Measurements from ENCODE around the gene NID1. TPM values are rescaled to one million over a fixed set of nuclear protein-coding genes. Genes with fewer than 3 reads are reported as not detected.
"Not testable (repeated sequence)": the region's sequence is repeated elsewhere in the genome, so short reads cannot be mapped to it uniquely, and the experiment has no call there.

The NID1 gene
- polyA plus RNA-seq, 1 donor from 2014 or later, result 0.04 TPM

DNA sequence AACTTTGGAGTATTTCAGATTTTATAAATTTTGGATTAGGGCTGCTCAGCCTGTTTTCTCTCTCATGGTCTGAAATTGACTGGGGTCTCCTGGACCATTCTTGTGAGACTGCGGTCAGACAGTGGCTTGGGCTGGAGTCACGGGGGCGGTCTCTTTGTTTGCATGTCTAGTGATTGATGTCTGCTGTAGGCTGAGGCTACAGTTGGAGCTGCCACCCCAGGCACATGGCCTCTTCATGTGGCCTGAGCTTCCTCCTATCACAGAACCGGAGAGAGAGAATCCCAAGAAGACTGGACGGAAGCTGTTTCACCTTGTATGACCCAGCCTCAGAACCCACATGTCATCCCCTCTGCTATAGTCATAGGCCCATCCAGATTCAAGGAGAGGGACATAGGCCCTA is 96.1 kb downstream of the NID1 start:
- H3K9me3 ChIP-seq (ENCODE audit: low read length), result no peaks in the 10 kb centered on the region
- no peaks in the 10 kb centered on the region for H3K27me3 ChIP-seq (ENCODE audit: insufficient read depth, low read depth, low read length)
- no peaks in the 10 kb centered on the region for H3F3A ChIP-seq (ENCODE audit: insufficient read depth, low read length, poor library complexity, severe bottlenecking)
- no peaks in the 10 kb centered on the region for H3K79me2 ChIP-seq (replicated peaks; ENCODE audit: insufficient read depth, low read length)
- no peak overlapping the region for H2AFZ ChIP-seq (ENCODE audit: low read depth, low read length)
- H3K9ac ChIP-seq (ENCODE audit: low read length), result no peak overlapping the region
- no peak overlapping the region for H3K4me3 ChIP-seq (ENCODE audit: low read length)
- no peaks in the 10 kb centered on the region for H3K36me3 ChIP-seq (ENCODE audit: insufficient read depth, low read length)
- TF ChIP-seq POLR2AphosphoS5 (IDR thresholded peaks at IDR 0.05) (no peak), MXI1 (conservative IDR thresholded peaks at IDR 0.05; ENCODE audit: poor library complexity, severe bottlenecking) (no peak)
- TF ChIP-seq, protein P1, sequence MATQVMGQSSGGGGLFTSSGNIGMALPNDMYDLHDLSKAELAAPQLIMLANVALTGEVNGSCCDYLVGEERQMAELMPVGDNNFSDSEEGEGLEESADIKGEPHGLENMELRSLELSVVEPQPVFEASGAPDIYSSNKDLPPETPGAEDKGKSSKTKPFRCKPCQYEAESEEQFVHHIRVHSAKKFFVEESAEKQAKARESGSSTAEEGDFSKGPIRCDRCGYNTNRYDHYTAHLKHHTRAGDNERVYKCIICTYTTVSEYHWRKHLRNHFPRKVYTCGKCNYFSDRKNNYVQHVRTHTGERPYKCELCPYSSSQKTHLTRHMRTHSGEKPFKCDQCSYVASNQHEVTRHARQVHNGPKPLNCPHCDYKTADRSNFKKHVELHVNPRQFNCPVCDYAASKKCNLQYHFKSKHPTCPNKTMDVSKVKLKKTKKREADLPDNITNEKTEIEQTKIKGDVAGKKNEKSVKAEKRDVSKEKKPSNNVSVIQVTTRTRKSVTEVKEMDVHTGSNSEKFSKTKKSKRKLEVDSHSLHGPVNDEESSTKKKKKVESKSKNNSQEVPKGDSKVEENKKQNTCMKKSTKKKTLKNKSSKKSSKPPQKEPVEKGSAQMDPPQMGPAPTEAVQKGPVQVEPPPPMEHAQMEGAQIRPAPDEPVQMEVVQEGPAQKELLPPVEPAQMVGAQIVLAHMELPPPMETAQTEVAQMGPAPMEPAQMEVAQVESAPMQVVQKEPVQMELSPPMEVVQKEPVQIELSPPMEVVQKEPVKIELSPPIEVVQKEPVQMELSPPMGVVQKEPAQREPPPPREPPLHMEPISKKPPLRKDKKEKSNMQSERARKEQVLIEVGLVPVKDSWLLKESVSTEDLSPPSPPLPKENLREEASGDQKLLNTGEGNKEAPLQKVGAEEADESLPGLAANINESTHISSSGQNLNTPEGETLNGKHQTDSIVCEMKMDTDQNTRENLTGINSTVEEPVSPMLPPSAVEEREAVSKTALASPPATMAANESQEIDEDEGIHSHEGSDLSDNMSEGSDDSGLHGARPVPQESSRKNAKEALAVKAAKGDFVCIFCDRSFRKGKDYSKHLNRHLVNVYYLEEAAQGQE (IDR thresholded peaks at IDR 0.05; ENCODE audit: borderline replicate concordance), result no peak
- TF ChIP-seq, protein P2, sequence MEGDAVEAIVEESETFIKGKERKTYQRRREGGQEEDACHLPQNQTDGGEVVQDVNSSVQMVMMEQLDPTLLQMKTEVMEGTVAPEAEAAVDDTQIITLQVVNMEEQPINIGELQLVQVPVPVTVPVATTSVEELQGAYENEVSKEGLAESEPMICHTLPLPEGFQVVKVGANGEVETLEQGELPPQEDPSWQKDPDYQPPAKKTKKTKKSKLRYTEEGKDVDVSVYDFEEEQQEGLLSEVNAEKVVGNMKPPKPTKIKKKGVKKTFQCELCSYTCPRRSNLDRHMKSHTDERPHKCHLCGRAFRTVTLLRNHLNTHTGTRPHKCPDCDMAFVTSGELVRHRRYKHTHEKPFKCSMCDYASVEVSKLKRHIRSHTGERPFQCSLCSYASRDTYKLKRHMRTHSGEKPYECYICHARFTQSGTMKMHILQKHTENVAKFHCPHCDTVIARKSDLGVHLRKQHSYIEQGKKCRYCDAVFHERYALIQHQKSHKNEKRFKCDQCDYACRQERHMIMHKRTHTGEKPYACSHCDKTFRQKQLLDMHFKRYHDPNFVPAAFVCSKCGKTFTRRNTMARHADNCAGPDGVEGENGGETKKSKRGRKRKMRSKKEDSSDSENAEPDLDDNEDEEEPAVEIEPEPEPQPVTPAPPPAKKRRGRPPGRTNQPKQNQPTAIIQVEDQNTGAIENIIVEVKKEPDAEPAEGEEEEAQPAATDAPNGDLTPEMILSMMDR (IDR thresholded peaks at IDR 0.05; ENCODE audit: poor library complexity, severe bottlenecking), result no peak
- H4K20me1 ChIP-seq (ENCODE audit: insufficient read depth), result no peaks in the 10 kb centered on the region
- no peak overlapping the region for H3K27ac ChIP-seq (ENCODE audit: low read length)
- no peaks in the 10 kb centered on the region for H3K9me2 ChIP-seq (ENCODE audit: insufficient read depth, low read length)
- H3K4me2 ChIP-seq (ENCODE audit: low read length), result no peak overlapping the region

DNA sequence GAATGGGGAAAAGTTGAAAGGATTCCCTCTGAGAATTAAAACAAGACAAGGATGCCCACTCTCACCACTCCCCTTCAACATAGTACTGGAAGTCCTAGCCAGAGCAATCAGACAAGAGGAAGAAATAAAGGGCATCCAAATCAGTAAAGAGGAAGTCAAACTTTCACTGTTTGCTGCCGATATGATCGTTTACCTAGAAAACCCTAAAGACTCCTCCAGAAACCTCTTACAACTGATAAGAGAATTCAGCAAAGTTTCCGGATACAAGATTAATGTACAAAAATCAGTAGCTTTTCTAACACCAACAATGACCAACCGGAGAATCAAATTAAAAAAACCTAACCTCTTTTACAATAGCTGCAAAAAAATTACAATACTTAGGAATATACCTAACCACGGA is 98.8 kb downstream of the NID1 start:
- not testable (repeated sequence) for H3K9me2 ChIP-seq (ENCODE audit: insufficient read depth, low read length)

DNA sequence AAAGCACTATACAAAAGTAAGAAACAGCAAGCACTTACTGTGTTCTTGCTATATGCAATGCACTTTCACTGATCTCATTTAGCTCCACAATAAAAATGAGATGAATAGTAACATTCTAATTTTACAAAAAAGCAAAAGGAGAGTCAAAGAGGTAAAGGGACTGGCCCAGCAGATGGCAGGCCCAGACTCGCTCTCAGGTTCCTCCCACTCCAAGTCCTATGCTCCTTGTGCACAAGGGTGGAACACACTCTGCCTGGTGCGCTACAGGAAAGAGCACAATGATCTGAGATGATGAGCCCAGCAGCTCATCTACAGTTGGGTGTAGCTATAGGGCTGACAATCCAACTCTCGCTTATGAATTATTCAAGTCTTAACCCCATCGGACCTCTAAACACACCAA is 104.1 kb downstream of the NID1 start:
- no peaks in the 10 kb centered on the region for H3F3A ChIP-seq (ENCODE audit: insufficient read depth, low read length, poor library complexity, severe bottlenecking)
- H3K9me2 ChIP-seq (ENCODE audit: insufficient read depth, low read length), result no peaks in the 10 kb centered on the region
- no peak for TF ChIP-seq EP300 (conservative IDR thresholded peaks at IDR 0.05; ENCODE audit: poor library complexity, severe bottlenecking)
- TF ChIP-seq RAD21 (conservative IDR thresholded peaks at IDR 0.05), result no peak
- TF ChIP-seq MXI1 (conservative IDR thresholded peaks at IDR 0.05; ENCODE audit: poor library complexity, severe bottlenecking), result no peak
- no peak for TF ChIP-seq EZH2 (IDR thresholded peaks at IDR 0.05; ENCODE audit: borderline replicate concordance, insufficient read depth, low read length, poor library complexity, severe bottlenecking)
- no peak for TF ChIP-seq TAF1 (IDR thresholded peaks at IDR 0.05; ENCODE audit: low read depth)
- TF ChIP-seq SMC3 (conservative IDR thresholded peaks at IDR 0.05; ENCODE audit: poor library complexity), result no peak
- TF ChIP-seq, protein P1 (IDR thresholded peaks at IDR 0.05; ENCODE audit: borderline replicate concordance), result no peak
- no peak for TF ChIP-seq POLR2AphosphoS5 (IDR thresholded peaks at IDR 0.05)
- TF ChIP-seq, protein P2 (IDR thresholded peaks at IDR 0.05; ENCODE audit: poor library complexity, severe bottlenecking), result no peak
- no peaks in the 10 kb centered on the region for H4K20me1 ChIP-seq (ENCODE audit: insufficient read depth)
- H3K9ac ChIP-seq (ENCODE audit: low read length), result no peak overlapping the region
- no peak overlapping the region for H3K4me2 ChIP-seq (ENCODE audit: low read length)
- no peaks in the 10 kb centered on the region for H3K9me3 ChIP-seq (ENCODE audit: low read length)
- H3K27ac ChIP-seq (ENCODE audit: low read length), result no peak overlapping the region
- H3K27me3 ChIP-seq (ENCODE audit: insufficient read depth, low read depth, low read length), result no peaks in the 10 kb centered on the region
- no peaks in the 10 kb centered on the region for H3K36me3 ChIP-seq (ENCODE audit: insufficient read depth, low read length)
- no peak overlapping the region for H3K4me3 ChIP-seq (ENCODE audit: low read length)
- no peak overlapping the region for H2AFZ ChIP-seq (ENCODE audit: low read depth, low read length)
- no peaks in the 10 kb centered on the region for H3K79me2 ChIP-seq (replicated peaks; ENCODE audit: insufficient read depth, low read length)

More for the DNA sequence above, 98.8 kb downstream of the NID1 start:
- not testable (repeated sequence) for H3K9ac ChIP-seq (ENCODE audit: low read length); H3K9me3 ChIP-seq (ENCODE audit: low read length); H3K79me2 ChIP-seq (replicated peaks; ENCODE audit: insufficient read depth, low read length); H3K36me3 ChIP-seq (ENCODE audit: insufficient read depth, low read length); H2AFZ ChIP-seq (ENCODE audit: low read depth, low read length); H3K27me3 ChIP-seq (ENCODE audit: insufficient read depth, low read depth, low read length); H3K4me3 ChIP-seq (ENCODE audit: low read length); H3K27ac ChIP-seq (ENCODE audit: low read length); H3F3A ChIP-seq (ENCODE audit: insufficient read depth, low read length, poor library complexity, severe bottlenecking); H4K20me1 ChIP-seq (ENCODE audit: insufficient read depth); H3K4me2 ChIP-seq (ENCODE audit: low read length)
